Measurements from ENCODE around the gene DNASE1L1.

The DNASE1L1 gene

GRCh38 chrX:154436374-154436982 lies 27.4 kb upstream of the DNASE1L1 start:
- DNase-seq (ENCODE audit: low read depth) = no peak

DNA sequence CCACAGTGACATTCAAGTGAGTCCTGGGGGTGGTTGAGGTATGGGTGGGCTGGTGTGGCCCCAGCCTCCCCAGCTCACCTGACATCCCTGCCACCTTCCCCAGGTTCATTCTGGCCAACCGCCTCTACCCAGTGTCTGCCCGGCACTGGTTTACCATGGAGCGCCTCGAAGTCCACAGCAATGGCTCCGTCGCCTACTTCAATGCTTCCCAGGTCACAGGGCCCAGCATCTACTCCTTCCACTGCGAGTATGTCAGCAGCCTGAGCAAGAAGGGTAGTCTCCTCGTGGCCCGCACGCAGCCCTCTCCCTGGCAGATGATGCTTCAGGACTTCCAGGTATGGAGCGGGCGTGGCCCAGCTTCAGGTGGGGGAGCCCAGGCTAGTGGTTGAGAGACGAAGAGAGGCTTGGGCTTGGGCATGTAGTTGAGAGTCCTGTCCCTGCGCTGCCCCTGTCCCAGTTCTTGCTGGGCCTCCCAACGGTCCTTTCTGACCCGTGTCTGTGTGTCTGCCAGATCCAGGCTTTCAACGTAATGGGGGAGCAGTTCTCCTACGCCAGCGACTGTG lies 26.2 kb upstream of the DNASE1L1 start:
- DNase-seq (ENCODE audit: low read depth) = no peak

DNA sequence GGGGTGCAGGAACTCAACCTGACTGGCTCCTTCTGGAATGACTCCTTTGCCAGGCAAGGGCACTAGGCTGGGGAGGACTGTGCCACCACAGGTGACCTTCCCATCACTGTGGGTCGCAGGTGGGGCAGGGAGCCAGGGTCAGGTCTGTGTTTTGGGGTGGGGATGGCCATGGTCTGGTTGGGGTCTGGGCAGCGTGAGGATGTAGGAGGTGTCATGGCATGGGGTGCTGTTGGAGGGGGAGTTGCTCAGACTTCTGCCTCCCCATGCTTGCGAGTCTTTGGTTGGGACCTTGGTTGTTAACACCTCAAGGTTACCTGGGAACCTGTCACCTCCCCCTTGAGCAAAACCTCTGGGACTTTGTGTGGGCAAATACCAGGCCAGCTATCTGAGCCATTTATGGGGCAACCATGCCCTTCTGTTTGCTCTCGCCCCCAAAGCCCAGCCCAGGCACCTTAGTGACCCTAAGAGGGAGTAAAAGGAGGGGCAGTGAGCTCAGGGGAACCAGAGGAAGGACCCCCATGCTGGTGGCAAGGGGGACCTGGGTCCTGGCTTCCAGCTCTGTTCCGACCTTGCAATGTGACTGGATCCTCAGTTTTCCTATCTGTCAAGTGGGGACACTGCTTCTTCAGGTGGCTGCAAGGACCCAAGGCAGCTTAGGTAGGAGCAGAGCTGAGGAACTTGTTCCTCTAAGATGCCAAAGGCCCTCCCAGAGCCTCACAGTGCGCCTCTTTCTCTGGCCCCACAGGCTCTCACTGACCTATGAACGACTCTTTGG lies 25.5 kb upstream of the DNASE1L1 start:
- no peak for DNase-seq (ENCODE audit: low read depth)

GRCh38 chrX:154433605-154434004 lies 24.6 kb upstream of the DNASE1L1 start:
- DNase-seq (ENCODE audit: low read depth) = no peak

DNA sequence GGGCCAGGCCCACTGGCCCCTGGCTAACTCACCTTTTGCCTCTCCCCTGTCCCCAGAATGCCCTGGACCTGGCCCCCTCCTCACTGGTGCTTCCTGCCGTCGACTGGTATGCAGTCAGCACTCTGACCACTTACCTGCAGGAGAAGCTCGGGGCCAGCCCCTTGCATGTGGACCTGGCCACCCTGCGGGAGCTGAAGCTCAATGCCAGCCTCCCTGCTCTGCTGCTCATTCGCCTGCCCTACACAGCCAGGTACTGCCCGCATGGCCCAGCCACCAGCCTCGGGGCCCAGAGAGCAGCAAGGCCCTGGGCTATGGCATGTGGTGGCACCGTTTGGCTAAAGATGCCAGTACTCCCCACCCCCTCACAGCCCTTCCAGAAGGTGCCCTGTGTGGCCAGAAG lies 23.2 kb upstream of the DNASE1L1 start:
- DNase-seq (ENCODE audit: low read depth) = no peak

DNA sequence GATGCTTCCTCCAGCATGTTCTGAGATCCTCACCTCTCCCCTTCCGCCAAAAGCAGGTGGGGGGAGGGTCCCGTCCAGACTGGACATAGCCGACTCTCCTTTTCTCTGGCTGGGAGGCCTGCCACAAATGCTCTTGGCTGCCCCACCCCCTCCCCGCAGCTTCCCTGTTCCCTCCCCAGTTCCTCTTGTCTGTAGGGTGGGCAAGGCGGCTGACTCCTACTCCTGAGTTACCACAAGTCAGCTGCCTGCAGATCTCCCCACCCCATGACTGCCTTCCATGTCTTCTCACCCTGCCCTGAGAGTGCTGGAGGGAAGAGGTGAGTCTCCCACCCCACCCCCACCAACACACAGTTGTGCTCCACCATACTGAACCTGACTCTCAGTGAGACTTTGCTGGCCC lies 22.3 kb upstream of the DNASE1L1 start:
- no peak for DNase-seq (ENCODE audit: low read depth)

- DNase-seq (ENCODE audit: low read depth) = no peak
Measured at GRCh38 chrX:154430916-154431315, 21.9 kb upstream of the DNASE1L1 start.

GRCh38 chrX:154430479-154430878 lies 21.4 kb upstream of the DNASE1L1 start:
- DNase-seq (ENCODE audit: low read depth) = no peak

DNA sequence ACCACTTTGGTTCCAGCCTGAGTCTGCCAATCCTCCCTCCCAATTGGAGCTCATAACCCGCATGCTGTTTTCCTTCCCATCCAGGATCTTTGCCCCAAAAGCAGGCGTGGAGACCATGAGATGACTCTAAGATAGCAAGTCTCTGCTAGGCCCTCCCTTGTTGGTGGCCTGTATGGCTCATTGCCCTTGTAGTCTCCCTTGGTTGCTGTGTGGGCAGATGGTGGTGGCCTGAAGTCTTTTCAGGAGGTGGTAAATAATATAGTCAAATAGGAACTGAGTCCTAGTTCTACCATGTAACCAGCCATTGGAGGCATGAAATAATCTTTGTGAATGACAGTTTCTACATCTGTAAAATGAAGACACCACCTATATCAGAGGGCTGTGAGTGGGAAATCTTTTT lies 20.7 kb upstream of the DNASE1L1 start:
- no peak for DNase-seq (ENCODE audit: low read depth)

DNA sequence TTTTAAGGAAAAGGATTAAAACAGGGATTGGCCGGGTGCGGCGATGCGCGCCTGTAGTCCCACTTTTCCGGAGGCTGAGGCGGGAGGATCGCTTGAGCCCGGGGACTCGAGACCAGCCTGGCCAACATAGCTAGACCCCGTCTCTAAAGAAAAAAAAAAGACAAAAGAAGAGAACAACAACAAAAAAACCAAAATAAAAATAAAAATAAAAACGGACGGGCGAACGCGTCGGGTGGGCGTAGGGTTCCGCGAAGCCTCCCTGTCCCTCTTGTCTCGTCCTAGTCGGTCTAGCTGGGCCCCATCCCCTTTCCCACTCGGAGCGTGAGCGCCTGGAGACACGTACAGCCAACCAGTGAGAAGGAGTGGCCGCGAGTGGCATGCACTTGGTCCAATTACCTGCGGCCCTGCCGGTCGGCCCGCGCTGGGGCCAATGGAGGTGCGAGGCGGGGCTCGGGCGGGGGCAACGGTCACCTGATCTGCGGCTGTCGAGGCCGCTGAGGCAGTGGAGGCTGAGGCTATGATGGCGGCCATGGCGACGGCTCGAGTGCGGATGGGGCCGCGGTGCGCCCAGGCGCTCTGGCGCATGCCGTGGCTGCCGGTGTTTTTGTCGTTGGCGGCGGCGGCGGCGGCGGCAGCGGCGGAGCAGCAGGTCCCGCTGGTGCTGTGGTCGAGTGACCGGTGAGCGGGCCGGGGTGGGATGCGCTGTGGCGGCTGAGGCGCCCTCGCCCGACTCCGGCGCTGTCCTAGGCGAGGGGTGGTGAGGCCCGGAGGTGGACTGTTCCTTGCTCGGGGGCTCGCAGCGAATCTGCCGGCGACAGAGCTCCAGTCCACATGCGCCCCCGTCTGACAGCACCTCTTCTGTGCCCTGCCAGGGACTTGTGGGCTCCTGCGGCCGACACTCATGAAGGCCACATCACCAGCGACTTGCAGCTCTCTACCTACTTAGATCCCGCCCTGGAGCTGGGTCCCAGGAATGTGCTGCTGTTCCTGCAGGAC lies 19.4 kb upstream of the DNASE1L1 start, which contains the start of gene ATP6AP1:
Gene ATP6AP1 (plus strand): TSS at position 502 of the 996 bp plus-strand sequence. CDS start 16 bp downstream, at position 518.
- DNase-seq (ENCODE audit: low read depth) = peak; percentile 67

GRCh38 chrX:154426916-154427770 lies 18.1 kb upstream of the DNASE1L1 start:
- no peak for DNase-seq (ENCODE audit: low read depth)

- no peak for DNase-seq (ENCODE audit: low read depth)
Measured at GRCh38 chrX:154420402-154420756, 11.3 kb upstream of the DNASE1L1 start.

GRCh38 chrX:154419688-154420401 lies 10.8 kb upstream of the DNASE1L1 start:
- no peak for DNase-seq (ENCODE audit: low read depth)

DNA sequence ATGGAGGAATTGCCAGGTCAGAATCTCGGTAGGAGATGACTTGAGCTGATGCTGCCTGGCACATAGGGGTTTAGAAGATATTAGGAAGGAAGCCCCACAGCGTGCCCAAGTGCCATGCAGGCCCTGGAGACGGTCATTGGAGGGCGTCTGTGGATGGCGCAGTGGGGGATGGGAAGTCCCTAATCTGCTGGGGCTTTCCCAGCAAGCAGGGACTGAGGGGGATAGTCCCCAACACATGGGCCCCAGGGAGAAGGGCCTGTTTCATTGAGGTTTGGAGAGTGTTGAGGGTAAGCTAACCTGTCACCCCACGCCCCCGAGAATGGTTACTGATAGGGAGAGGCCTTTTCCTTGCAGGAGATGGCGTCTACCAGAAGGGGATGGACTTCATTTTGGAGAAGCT lies 10.1 kb upstream of the DNASE1L1 start:
- DNase-seq (ENCODE audit: low read depth) = no peak

DNA sequence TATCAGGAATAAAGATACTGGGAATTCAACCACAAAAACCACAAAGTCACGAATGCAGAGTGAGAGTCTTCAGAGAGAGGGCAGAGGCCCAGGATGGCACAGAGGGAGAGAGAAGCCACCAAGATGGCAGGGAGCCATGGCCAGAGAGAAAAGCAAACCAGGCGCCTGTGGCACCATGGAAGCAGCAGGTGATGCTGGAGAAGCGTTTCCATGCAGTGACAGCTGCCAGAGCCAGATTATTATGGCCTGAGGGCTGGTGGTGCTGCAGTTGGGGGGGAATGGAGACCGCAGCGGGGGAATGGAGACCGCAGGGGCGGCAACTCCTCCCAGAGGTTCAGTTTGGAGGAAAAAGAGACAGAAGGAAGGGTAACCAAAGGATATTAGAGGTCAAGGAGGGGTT lies 8.1 kb upstream of the DNASE1L1 start:
- DNase-seq (ENCODE audit: low read depth) = no peak

- DNase-seq (ENCODE audit: low read depth) = no peak
Measured at GRCh38 chrX:154413142-154413541, 4.1 kb upstream of the DNASE1L1 start.

DNA sequence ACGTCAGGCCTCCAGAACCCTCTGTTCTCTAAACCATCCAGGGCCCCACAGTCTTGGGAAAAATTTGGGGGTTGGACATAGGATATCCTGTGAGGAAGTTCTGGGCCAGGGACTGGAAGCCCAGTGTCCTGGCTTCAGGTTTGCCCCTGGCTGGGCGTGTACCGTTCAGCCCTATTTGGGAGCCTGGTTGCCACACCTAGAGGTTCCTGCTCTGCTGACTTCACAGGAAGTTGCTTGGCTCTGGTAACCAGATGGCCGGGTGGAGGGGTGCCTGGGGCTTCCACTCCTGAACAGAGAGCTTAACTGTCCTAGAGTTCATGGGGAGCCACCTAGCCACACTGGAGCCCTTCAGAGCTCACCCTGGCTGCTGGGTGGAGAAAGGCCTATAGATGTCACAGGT lies 3.4 kb upstream of the DNASE1L1 start:
- DNase-seq (ENCODE audit: low read depth) = no peak

DNA sequence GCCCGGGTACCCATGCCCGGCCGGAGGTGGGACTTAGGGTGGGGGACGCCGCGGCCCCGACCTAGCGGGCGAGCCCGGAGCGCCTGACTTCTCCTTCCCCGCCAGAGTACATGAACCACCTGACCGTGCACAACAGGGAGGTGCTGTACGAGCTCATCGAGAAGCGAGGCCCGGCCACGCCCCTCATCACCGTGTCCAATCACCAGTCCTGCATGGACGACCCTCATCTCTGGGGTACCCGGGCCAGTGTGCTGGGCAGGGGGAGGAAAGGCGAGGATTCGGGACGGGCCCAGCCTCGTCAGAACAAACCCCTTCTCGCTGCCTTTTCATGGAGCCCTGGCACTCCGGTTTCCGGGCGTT lies 2.9 kb upstream of the DNASE1L1 start:
- DNase-seq (ENCODE audit: low read depth) = no peak

DNA sequence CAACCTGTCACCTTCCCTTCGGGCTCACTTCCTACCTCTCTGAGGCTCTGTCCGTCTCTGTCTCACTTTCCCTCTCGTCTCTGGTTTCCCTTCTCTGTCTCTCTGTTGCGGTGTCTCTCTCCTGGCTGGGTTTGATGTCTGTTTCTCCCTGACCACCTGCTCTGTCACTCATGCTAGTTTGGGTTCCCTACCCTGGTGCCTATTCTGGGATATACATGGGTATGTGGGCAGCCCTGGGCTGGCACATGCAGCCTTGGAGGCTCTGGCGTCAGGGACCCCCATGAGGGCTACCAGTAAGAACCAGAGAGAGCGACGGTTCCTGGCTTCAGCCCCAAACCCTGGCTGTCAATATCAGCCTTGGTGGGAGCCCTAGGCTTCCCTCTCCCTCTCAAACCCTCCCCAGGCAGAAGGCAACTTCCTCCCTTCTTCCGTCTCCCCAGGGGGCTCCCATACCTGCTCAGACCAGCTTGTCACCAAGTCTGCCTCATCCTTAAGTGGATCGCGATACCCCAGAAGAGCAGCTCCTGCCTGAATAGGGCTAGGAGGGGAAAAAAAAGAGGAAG lies 314 bp downstream of the DNASE1L1 start:
- DNase-seq (ENCODE audit: low read depth) = no peak

DNA sequence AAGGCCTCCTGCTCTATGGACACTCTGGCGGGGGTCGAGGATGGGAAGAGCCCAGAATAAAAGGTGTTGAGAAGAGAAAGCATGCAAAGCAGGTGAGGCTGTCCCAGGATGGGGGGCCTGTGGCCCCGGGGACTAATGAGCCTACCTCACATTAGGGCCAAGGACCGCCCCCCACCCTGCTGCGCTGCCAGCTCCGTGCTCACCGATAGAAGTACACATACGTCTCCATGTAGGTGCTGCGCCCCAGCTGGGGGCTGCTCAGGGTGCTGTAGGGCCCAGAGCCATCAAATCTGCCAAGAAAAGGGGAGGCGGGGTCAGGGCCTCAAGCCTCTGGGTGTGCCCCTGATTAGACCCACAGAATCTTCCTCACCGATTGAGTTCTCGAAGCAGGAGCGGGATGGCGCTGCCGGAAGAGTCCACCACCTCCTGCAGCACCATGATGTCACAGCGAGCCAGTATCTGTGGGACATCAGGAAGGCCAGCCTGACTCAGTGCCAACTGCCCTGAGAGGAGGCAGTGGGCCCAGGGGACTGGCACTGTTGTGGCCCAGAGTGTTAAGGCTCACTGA lies 4.3 kb downstream of the DNASE1L1 start:
- DNase-seq (ENCODE audit: low read depth) = no peak
